GM21576 (cell line): ENCODE data around the gene TANC1.

Experiments used
- ATAC-seq: cut with Tn5 transposase; IDR thresholded peaks from one replicate; pipeline ENCODE4 v1.9.1; 2021; ENCODE audit warnings: mild to moderate bottlenecking, moderate library complexity; ENCODE audit not compliant: unreplicated experiment

The TANC1 gene

DNA sequence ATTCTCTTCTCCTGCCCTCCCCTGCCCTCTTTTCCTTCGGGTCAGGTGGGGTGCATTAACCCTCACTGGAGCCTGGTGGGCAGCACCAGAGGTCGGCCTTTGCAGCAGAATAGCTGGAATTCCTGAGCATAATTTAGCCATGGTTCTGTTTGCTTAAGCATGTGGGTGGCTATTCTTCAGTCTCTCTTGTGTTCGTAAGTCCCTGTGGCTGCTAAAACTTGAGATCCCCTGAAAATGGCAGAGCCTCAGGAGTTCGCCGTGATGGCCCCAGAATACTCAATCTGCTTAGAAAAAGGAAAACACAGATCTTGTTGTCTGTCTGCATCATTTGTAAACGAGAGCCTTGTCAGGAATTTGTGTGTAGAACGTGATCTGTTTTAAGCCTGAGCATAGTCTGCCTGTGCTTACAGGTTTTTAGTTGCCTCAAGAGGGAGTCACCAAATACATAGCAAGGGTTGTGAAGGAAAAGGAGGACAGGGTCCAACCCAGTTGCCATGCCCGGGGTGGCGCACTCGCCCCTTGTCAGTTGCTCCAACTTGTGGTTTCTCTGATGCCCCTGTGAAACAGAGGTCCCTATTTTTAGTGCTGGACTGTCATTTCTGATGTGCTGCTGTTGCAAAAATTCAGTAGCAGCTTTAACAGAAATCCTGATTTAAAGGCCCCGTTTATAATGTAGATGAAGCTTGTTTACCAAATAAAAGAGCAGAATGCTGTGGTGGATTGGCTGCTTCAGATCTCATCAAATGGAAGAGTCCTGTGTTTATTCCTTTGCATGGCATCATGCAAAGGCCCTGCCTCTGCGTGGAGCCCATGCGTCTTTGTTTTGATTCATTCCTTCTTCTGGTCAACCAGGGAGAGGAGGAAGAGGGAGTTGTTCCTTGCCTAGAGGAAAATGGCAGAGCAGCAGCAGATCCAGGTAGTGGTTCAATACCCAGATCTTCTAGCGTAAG, 243.3 kb downstream of the TANC1 start:
- no peak for ATAC-seq

- ATAC-seq, result no peak
Observed at GRCh38 chr2:159213296-159213695, 244.9 kb downstream of the TANC1 start.

DNA sequence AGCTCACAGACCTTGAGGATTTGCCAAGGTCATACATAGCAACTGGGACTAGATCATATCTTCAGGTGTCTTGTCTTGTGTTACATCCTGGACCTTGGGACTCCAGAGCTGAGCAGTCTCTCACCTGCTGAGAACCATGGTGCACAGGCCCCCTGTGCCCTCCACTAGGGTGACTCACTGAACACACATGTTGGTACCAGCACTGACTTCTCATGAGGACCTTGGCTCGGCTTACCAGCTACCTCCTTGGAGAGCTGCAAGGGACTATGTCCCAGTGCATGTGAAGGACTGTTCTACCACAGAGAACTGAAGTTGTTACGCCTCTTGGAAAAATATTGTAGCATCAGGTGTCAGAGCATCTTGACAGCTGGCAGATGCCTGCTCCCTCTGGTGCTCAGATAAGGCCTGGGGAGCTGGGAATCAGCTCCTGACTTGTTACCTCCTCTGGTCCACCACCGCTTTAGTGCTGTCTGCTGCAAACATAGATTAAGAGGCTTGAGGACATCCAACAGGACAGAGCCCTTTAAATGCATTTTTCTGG, 246.0 kb downstream of the TANC1 start:
- ATAC-seq, result no peak

- ATAC-seq, result no peak
Observed at GRCh38 chr2:159215116-159215515, 246.7 kb downstream of the TANC1 start.

DNA sequence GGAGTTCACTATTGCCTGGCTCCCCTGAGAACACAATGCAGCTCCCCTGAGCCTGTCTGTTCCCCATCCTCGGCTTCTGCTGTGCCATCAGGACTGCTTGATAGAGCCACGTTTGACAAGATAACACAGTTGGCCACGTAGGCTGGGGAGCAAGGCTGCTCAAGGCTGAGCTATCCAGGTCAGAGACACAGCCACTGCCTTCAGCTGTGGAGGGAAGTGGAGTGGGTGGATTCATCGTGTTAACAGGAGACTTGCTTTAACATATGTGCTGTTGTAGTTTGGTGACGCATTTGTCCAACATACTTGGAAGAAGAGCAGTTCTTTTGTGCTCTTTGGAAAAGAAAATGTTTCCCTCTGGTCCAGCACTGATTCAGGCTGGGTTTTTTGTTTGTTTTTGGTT, 249.2 kb downstream of the TANC1 start:
- no peak for ATAC-seq

DNA sequence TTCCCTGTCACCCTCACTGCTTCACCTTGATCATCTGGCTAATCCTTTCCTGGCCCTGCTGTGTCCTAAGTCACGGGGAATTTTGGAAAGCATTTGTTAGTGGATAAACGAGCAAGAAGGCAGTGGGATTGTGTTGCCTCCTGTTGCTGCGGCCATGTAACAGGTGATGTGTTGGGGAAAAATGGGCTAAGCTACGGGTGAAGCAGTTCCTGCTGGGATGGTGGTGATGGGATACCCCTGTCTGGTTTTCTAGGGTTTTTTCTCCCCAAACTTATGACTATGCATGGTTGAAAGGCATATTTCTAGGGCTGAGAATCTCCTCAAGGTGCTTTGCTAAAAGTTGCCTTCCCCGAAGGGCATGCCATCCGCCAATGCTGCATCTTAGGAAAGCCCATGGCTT, 249.9 kb downstream of the TANC1 start:
- ATAC-seq, result no peak

- ATAC-seq, result no peak
Observed at GRCh38 chr2:159219394-159219998, 251.1 kb downstream of the TANC1 start.

DNA sequence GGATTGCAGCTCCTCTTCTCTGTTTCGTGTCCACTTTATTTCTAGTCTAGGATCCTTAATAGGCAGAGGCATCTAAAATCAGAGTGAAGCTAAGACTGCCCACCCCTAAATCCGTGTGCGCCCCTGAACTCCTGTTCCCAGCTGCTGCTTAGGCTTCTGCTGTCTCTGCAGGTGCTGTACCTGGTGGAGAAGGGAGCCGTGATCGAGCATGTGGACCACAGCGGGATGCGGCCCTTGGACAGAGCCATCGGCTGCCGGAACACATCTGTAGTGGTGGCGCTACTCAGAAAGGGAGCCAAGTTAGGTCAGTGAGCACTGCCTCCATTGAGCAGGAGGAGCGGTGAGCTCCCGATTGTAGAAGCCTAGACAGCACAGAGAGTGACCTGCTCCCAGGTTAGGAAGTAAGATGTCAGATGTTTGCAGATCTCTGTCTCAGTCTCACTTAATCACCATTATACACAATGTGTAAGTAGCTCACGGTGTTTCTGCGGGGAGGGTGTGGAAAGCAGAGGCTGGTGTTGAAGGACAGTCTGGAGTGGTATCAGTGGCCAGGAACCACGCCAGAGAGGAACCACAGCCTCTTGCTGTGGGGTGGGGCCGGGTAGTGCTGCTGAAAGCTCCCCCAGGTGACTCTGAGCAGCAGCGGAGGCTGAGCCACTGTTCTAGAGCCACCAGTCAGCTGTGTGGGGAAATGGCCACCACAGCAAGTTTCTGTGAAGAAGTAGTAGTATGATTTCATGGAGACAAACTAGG, 255.8 kb downstream of the TANC1 start:
- ATAC-seq, result no peak

DNA sequence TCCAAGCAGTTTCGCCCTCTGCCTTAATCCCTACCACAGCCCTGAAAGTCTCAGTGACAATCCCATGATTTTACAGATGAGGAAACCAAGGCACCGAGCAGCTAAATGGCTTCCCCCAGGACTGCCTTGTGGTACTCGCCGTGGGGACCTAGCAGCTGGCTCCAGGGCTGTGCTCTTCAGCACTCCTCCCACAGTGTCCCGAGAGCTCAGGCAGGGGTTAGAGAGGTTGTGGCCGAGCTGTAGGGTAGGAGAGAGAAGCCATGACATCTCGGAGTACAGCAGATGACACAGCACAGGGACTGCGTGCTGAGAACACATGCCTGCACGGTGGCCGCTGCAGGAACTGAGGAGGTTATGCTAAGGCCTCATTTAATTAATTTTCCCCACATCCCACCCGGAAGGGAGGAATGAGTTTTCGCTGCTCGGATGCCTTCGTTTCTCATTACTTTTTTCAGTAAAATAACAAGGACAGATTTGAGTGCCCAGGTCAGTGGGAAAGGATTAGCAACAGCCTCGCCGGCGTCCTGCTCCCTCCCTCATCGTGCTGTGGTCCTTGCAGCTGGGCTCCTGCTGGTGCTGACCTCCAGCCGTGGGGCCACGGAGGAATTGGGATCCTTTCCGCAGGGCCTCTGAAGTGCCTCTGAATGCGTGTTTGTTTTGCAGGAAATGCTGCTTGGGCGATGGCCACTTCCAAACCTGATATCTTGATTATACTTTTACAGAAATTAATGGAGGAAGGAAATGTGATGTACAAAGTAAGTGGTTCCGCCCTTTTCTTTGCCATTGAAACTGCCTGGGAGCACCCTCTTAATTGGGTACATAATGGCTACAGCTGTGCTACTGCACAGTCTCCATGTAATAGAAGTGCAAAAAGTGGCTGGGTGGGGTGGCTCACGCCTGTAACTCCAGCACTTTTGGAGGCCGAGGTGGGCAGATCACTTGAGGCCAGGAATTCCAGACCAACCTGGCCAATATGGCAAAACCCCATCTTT, 256.9 kb downstream of the TANC1 start:
- ATAC-seq, result no peak

GRCh38 chr2:159226059-159226461, 257.6 kb downstream of the TANC1 start:
- ATAC-seq, result no peak

DNA sequence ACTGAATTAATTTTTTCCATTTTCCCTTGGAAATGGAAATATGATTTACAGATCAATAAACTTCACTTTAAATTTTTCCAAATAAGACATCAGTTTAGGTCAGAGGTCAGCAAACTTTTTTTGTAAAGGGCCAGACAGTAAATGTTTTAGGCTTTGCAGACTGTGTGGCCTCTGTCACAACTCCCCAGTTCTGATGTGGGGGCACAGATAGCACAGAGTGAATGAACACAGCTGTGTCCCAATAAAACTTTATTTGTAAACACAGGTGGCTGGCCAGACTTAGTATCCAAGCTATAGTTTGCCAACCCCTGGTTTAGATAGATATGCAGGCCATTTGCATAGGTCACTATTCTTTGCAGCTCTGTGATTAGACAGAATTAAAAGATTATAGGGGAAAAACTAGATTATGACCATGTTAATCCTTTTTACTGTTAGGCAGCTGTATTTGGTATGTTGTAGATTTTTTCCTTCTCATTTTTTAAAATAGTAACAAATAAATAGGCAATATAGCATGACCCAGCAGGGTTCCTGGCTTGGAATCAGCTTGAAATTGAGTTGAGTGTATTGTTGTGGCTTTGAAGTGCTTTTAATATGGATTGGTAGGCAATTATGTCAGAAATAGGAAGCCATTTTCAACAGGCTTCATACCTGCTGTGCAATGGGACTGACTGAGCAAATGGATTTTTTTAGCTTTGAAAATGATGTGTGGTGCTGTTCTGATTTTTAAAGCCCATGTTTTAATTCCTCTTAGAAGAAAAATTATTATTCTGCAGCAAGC, 258.4 kb downstream of the TANC1 start:
- no peak for ATAC-seq

DNA sequence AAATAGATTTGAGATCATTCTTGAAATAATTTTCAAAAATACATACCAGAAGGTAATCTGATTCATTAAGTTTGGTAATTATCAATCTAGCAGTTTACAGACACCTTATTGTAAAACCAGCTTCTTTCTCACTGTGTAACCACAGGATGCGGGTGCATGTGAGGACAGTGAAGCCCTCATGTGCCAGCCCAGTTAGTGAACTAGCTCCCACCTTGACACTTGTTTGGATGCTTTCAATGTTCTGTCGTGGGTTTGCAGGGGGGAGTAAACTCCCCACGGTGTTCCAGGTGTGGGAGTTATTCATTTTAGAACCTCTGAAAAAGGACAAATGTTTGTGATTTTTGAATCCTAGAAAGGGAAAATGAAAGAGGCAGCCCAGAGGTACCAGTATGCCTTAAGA, 259.0 kb downstream of the TANC1 start:
- ATAC-seq, result no peak

DNA sequence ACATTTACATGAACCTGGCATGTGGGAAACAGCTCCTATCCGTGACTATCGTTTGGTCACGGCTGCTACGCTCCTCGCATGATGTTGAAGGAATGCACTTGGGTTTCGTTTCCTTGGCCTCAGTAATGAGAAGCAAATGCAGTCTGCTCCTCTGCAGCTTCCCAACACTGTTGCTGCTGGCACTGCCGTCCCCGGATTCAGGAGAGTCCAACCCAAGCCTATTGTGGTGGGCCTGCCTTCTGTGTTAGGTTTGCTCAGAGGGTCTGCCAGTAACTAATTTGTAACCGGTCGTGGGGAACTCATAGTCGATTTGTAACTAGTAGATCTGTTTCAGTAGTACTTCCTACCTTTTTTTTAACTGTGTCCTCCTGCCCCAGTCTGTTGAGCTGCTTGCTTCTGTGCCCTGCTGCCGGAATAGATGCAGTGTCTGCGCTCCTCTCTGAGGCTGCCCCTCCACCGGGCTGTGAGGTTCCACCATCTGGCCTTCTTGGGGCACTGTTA, 259.7 kb downstream of the TANC1 start:
- no peak for ATAC-seq

DNA sequence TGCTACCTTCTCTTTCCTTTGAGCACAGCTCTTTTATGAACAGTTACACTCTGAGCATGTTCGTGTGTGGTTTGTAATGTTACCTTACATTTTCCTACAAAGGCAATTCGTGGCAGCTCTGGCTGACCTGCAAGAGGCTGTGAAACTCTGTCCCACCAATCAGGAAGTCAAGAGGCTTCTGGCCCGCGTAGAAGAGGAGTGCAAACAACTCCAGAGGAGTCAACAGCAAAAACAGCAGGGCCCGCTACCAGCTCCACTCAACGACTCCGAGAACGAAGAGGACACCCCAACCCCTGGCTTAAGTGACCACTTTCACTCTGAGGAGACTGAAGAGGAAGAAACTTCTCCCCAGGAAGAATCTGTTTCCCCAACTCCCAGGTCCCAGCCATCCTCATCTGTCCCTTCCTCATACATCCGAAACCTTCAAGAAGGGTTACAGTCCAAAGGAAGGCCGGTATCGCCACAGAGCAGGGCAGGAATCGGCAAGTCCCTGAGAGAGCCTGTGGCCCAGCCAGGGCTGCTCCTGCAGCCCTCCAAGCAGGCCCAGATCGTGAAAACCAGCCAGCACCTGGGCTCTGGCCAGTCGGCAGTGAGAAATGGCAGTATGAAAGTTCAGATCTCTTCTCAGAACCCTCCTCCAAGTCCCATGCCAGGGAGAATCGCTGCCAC, 261.2 kb downstream of the TANC1 start:
- no peak for ATAC-seq

- no peak for ATAC-seq
Observed at GRCh38 chr2:159230145-159230877, 261.9 kb downstream of the TANC1 start.

- ATAC-seq, result no peak
Observed at GRCh38 chr2:159232456-159233170, 264.2 kb downstream of the TANC1 start.

DNA sequence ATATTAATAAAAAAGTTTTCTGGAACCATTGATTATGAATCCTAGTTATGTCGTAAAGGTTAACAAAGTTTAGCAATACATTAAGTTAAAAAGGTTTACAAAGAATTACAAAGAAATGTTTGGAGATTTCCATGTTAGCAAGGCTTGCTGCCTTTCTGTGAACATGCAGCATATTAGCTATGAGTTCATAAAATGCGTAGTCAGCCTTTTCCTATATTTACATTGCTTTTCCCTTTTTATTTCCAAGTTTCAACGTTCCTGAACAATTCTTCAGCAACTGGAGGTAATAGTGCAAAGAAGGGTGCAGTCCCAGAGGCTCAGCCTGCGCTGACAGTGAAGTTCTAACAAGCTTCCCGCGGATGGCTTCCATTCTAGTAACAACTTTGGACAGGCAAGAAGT, 266.4 kb downstream of the TANC1 start:
- no peak for ATAC-seq
